Measurements from ENCODE around the gene C6orf47.
A peak's percentile ranks its signal among the peaks of the same experiment; 100 is the strongest.

Gene C6orf47

GRCh38 chr6:31702819-31703716, 42.5 kb upstream of the C6orf47 start, which contains the start of gene ABHD16A:
ABHD16A (minus strand) TSS chr6:31703324; CDS start chr6:31703281, 43 bp downstream.
- peak within 1 kb of the TSS; percentile 84 for H3K4me3 ChIP-seq (ENCODE audit: low read depth, low read length)
- ChIA-PET POLR2A (interaction anchor here (0.5 to 1.9 kb wide), 13 partner anchors 8 to 160 kb away, joined by 3 to 17 read pairs (median 5); partner anchors contain the start of genes CSNK2B, DDAH2, GPANK1 and HSPA1A), CTCF (interaction anchor here (0.8 to 2.2 kb wide), 7 partner anchors 10 to 88 kb away, joined by 3 to 11 read pairs (median 3); partner anchors contain the start of gene LY6G5C)
- DNase-seq (ENCODE audit: low read depth, low spot score), result peak; percentile 84
- TF ChIP-seq, protein P1, sequence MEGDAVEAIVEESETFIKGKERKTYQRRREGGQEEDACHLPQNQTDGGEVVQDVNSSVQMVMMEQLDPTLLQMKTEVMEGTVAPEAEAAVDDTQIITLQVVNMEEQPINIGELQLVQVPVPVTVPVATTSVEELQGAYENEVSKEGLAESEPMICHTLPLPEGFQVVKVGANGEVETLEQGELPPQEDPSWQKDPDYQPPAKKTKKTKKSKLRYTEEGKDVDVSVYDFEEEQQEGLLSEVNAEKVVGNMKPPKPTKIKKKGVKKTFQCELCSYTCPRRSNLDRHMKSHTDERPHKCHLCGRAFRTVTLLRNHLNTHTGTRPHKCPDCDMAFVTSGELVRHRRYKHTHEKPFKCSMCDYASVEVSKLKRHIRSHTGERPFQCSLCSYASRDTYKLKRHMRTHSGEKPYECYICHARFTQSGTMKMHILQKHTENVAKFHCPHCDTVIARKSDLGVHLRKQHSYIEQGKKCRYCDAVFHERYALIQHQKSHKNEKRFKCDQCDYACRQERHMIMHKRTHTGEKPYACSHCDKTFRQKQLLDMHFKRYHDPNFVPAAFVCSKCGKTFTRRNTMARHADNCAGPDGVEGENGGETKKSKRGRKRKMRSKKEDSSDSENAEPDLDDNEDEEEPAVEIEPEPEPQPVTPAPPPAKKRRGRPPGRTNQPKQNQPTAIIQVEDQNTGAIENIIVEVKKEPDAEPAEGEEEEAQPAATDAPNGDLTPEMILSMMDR (IDR thresholded peaks at IDR 0.05; ENCODE audit: insufficient read depth, low read length, missing control alignments), result no peak

DNA sequence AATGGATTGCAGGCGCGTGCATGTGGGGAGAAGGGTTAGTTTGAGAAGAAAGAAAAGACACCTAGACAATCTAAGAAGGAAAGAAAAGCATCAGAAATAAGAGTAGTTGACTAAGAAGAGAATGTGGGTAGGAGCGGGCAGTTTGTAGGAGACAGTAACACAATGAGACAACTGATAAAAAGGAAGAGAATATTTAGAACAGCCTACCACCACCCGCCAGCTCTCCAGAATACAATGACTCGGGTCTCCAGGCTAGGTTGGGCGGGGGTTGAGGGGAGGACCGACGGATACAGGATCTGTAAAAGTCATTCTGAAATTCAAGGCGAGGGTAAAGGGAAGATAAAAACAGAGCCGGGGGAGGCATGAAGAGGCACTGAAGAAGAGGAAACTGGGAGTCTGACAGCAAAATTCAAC, 41.8 kb upstream of the C6orf47 start:
- CTCF ChIA-PET, result interaction anchor here (0.8 to 2.2 kb wide), 6 partner anchors 10 to 128 kb away, joined by 3 to 11 read pairs (median 5); no protein-coding TSS in a partner anchor
- TF ChIP-seq, protein P1 (IDR thresholded peaks at IDR 0.05; ENCODE audit: insufficient read depth, low read length, missing control alignments), result no peak
- POLR2A ChIA-PET, result interaction anchor here (0.6 to 1.9 kb wide), 6 partner anchors 9 to 132 kb away, joined by 3 to 17 read pairs (median 4); partner anchors contain the start of genes CSNK2B, GPANK1 and HSPA1B
- no peak for DNase-seq (ENCODE audit: low read depth, low spot score)
- H3K4me3 ChIP-seq (ENCODE audit: low read depth, low read length), result peak overlapping the region; percentile 84

DNA sequence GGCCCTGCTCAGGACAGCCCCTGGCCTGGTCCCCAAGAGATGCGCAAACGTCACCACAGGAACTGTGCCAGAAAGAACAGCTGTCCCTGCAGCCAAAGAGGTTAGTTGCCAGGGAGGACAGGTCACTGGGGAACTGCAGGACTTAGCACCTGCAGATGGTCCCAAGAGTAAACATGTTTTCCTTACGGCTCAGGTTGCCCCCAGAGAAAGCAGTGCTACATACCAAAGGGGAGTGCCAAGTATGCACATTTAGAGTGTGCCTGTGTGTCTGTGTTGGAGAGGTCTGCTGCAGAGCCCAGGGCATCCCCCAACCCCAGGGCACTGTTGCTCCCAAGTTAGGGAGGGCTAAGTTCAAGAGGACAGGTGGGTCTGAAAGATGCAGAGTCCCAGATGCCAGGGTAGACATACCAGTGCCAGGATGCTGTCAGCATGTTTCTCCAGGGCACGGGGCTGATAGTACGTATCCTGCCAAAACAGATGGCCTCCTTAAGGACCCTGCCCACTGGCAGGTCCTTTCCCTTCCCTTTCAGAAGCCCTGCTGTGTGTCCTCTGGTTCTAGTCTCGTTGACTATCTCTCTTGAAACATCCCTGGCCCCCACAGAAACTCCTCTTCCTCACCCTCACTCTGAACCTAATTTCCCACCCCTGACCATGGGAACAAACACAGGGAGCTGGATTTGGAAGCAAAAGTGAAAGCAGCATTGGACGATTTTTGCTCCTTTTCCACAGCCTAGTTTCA, 41.3 kb upstream of the C6orf47 start:
- CTCF ChIA-PET, result interaction anchor here (0.8 to 2.2 kb wide), 6 partner anchors 10 to 128 kb away, joined by 3 to 11 read pairs (median 5); no protein-coding TSS in a partner anchor

DNA sequence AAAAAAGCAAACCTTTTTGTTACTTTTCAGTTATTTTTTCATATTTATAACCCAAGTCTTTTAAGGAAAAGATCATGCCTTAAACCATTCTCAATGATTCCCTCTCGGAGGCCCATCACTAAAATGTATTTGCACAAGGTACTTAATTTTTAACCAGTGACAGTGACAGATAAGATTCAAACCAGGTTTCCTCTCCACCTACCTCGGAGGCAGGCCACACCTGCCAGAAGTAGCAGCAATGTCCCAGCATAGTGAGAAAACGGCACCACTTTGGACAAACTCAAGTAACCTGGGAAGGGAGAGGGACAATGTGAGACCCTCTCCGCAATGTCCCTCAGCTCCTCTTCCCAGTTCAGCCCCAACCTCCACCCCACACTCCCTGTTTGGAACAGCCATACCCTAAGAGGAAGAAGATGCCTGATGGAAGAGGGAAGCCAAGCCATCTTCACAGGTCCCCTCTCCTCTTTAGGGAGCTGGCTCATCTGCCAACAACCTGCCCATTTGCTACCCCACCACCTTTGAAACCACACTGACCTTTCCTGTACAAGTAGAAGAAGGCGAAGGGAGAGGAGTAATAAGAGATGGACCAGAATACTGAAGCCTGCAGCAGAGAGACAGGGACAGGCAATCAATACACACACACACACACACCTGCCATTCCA, 40.3 kb upstream of the C6orf47 start:
- DNase-seq (ENCODE audit: low read depth, low spot score), result no peak
- TF ChIP-seq, protein P1 (IDR thresholded peaks at IDR 0.05; ENCODE audit: insufficient read depth, low read length, missing control alignments), result no peak
- no peak overlapping the region for H3K4me3 ChIP-seq (ENCODE audit: low read depth, low read length)
- ChIA-PET CTCF (interaction anchor here (1.7 kb wide), 1 partner anchor 9 kb away, joined by 6 read pairs; no protein-coding TSS in a partner anchor), POLR2A (interaction anchor here (1.5 kb wide), 1 partner anchor 127 kb away, joined by 3 read pairs; the partner anchor contains the start of gene HSPA1B)

More for the DNA sequence above, 41.3 kb upstream of the C6orf47 start:
- TF ChIP-seq, protein P1 (IDR thresholded peaks at IDR 0.05; ENCODE audit: insufficient read depth, low read length, missing control alignments), result no peak
- POLR2A ChIA-PET, result interaction anchor here (0.6 to 1.9 kb wide), 4 partner anchors 8 to 128 kb away, joined by 3 to 6 read pairs (median 3); partner anchors contain the start of gene HSPA1B
- no peak for DNase-seq (ENCODE audit: low read depth, low spot score)
- peak overlapping the region; percentile 84 for H3K4me3 ChIP-seq (ENCODE audit: low read depth, low read length)

DNA sequence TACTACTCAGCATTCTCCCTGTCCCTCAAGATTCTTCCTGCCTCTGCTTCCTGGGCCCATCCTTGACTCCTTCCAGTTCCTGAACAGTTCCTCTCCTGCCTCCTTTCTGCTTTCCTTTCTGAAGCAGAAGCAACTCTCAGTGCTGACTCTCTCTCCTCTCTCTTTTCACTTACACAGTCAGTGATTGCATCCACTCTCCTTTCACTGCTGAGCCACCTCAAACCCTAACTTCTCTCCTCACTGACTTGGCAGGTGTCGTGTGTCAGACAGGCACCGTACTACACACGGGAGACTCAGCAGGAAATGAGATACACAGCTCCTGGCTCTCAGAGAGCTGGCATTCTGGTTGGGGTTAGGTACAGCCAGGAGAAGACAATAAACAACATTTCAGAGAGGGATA, 37.0 kb upstream of the C6orf47 start:
- CTCF ChIA-PET, result interaction anchor here (1.1 kb wide), 1 partner anchor 7 kb away, joined by 4 read pairs; no protein-coding TSS in a partner anchor
- no peak overlapping the region for H3K4me3 ChIP-seq (ENCODE audit: low read depth, low read length)
- POLR2A ChIA-PET, result no interaction called here
- TF ChIP-seq, protein P1 (IDR thresholded peaks at IDR 0.05; ENCODE audit: insufficient read depth, low read length, missing control alignments), result no peak
- no peak for DNase-seq (ENCODE audit: low read depth, low spot score)

All from AG04449 (cell line).